Neural cell (in vitro differentiated cells): ENCODE results near the gene HOXA4. TPM values are rescaled to one million over a fixed set of nuclear protein-coding genes. Genes with fewer than 3 reads are reported as not detected.

Experiments used
- H2AFZ ChIP-seq: fragments of 200-600, 300-800 bp; sonication (generic), shearing (Covaris generic); 2 replicates; pipeline ENCODE4 v1.6.0; 2014; ENCODE audit warnings: low read depth, mild to moderate bottlenecking, antibody characterized with exemption, low read length, moderate library complexity
- H3F3A ChIP-seq: fragments of 200-600 bp; shearing (Covaris generic); 2 replicates; pipeline ENCODE4 v1.6.1; 2016; ENCODE audit warnings: mild to moderate bottlenecking, moderate library complexity, mixed read lengths, antibody characterized with exemption, low read length; ENCODE audit not compliant: insufficient read depth, poor library complexity, severe bottlenecking
- H3K27ac ChIP-seq: fragments of 200-600, 300-800 bp; sonication (generic), shearing (Covaris generic); 2 replicates; pipeline ENCODE4 v1.5.1; 2014; ENCODE audit warnings: mild to moderate bottlenecking, low read length, moderate library complexity
- H3K27me3 ChIP-seq: fragments of 300-800, 200-600 bp; sonication (generic), shearing (Covaris generic); 2 replicates; pipeline ENCODE4 v1.6.0; 2014; ENCODE audit warnings: mild to moderate bottlenecking, low read depth, low read length, moderate library complexity; ENCODE audit not compliant: insufficient read depth
- H3K36me3 ChIP-seq: fragments of 300-800, 200-600 bp; sonication (generic), shearing (Covaris generic); 2 replicates; pipeline ENCODE4 v1.5.1; 2014; ENCODE audit warnings: mild to moderate bottlenecking, antibody characterized with exemption, low read length, moderate library complexity; ENCODE audit not compliant: insufficient read depth
- H3K4me2 ChIP-seq: fragments of 300-800, 200-600 bp; sonication (generic), shearing (Covaris generic); 2 replicates; pipeline ENCODE4 v1.6.0; 2014; ENCODE audit warnings: mild to moderate bottlenecking, low read length
- H3K4me3 ChIP-seq: fragments of 300-800, 200-600 bp; sonication (generic), shearing (Covaris generic); 2 replicates; pipeline ENCODE4 v1.5.1; 2014; ENCODE audit warnings: mild to moderate bottlenecking, low read length, moderate library complexity
- H3K79me2 ChIP-seq: fragments of 200-600 bp; shearing (Covaris generic); replicated peaks from 2 replicates; pipeline ENCODE4 v1.6.0; 2014; ENCODE audit warnings: mild to moderate bottlenecking, low read length, moderate library complexity; ENCODE audit not compliant: insufficient read depth
- H3K9ac ChIP-seq: fragments of 300-800, 200-600 bp; sonication (generic), shearing (Covaris generic); 2 replicates; pipeline ENCODE4 v1.6.1; 2016; ENCODE audit warnings: mild to moderate bottlenecking, low read length, mixed read lengths
- H3K9me2 ChIP-seq: fragments of 200-600 bp; shearing (Covaris generic); 2 replicates; pipeline ENCODE4 v1.6.1; 2016; ENCODE audit warnings: mild to moderate bottlenecking, low read length, mixed read lengths; ENCODE audit not compliant: insufficient read depth
- H3K9me3 ChIP-seq: fragments of 200-600, 300-800 bp; sonication (generic), shearing (Covaris generic); 2 replicates; pipeline ENCODE4 v1.6.1; 2016; ENCODE audit warnings: mild to moderate bottlenecking, mixed run types, low read length, moderate library complexity, mixed read lengths
- H4K20me1 ChIP-seq: fragments of 200-600 bp; shearing (Covaris generic); 2 replicates; pipeline ENCODE4 v1.6.1; 2016; ENCODE audit warnings: mild to moderate bottlenecking, mixed run types; ENCODE audit not compliant: insufficient read depth
- EP300 ChIP-seq: fragments of 450-650 bp; conservative IDR thresholded peaks from 2 replicates; pipeline ENCODE4 v1.6.1; 2014; ENCODE audit warnings: antibody characterized with exemption, mild to moderate bottlenecking, moderate library complexity; ENCODE audit not compliant: poor library complexity, severe bottlenecking
- EZH2 ChIP-seq: fragments of 200-600, 300-800 bp; shearing (Covaris generic), sonication (generic); IDR thresholded peaks from 2 replicates; pipeline ENCODE4 v1.6.1; 2014; ENCODE audit warnings: antibody characterized with exemption, low read length, borderline replicate concordance, mild to moderate bottlenecking; ENCODE audit not compliant: insufficient read depth, poor library complexity, severe bottlenecking
- MXI1 ChIP-seq: fragments of 450-650 bp; conservative IDR thresholded peaks from 2 replicates; pipeline ENCODE4 v1.6.1; 2014; ENCODE audit warnings: antibody characterized with exemption, mild to moderate bottlenecking; ENCODE audit not compliant: poor library complexity, severe bottlenecking
- POLR2AphosphoS5 ChIP-seq: IDR thresholded peaks from 2 replicates; pipeline ENCODE4 v1.6.1; 2012
- RAD21 ChIP-seq: fragments of 450-650 bp; conservative IDR thresholded peaks from 2 replicates; pipeline ENCODE4 v1.6.1; 2014; ENCODE audit warnings: antibody characterized with exemption, mild to moderate bottlenecking, moderate library complexity
- SMC3 ChIP-seq: fragments of 450-650 bp; conservative IDR thresholded peaks from 2 replicates; pipeline ENCODE4 v1.6.1; 2014; ENCODE audit warnings: antibody characterized with exemption, mild to moderate bottlenecking, moderate library complexity; ENCODE audit not compliant: poor library complexity
- TAF1 ChIP-seq: IDR thresholded peaks from 2 replicates; pipeline ENCODE4 v1.6.1; 2012; ENCODE audit warnings: low read depth
- polyA plus RNA-seq: library from polyadenylated mRNA; depleted of rRNA; stranded (reverse); fragments of >200 nt; gene quantifications from 2 replicates; pipeline ENCODE4 v1.2.3, GENCODE V29; 2014
- TF ChIP-seq, protein P1 (sequence below): IDR thresholded peaks from 2 replicates; pipeline ENCODE4 v1.6.1; 2012; ENCODE audit warnings: borderline replicate concordance
- TF ChIP-seq, protein P2 (sequence below): fragments of 450-650 bp; IDR thresholded peaks from 2 replicates; pipeline ENCODE4 v1.5.1; 2014; ENCODE audit warnings: antibody characterized with exemption, mild to moderate bottlenecking, moderate library complexity; ENCODE audit not compliant: poor library complexity, severe bottlenecking

HOXA4 gene
- polyA plus RNA-seq, 1 donor from 2014 or later, result not detected

DNA sequence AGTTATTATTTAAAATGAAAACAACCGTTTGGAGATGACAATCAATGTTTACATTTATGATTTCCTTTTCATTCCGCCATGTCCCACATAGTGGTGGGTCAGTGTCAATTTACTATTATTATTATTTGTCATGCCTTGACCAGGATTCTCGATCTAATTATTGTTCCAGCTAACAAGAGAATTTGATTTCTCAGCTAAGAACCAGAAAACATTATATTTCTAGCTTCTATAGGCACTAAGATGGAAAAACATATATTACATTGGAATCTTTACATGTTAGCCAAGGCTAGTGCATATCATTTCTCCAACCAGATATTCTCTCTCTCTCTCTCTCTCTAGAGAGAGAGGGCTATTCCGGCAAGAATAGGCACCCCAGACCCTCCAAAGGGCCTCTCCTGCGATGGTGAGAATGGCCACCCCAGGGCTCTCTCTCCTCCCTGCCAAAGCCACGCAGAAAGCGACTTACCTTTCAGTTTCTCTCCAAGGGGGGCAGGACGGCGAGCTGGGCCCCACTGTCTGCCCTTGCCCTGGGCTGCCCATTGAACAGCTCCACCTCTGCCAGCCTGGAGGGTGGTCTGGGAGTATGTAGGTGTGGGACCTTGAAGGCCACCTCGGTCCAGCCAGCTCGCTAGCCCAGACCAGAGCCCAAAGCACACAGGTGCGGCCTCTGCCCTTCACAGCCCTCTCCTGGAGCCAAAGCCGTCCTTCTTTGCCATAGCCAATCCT, 19.4 kb upstream of the HOXA4 start:
- H3K4me3 ChIP-seq, result no peak overlapping the region

DNA sequence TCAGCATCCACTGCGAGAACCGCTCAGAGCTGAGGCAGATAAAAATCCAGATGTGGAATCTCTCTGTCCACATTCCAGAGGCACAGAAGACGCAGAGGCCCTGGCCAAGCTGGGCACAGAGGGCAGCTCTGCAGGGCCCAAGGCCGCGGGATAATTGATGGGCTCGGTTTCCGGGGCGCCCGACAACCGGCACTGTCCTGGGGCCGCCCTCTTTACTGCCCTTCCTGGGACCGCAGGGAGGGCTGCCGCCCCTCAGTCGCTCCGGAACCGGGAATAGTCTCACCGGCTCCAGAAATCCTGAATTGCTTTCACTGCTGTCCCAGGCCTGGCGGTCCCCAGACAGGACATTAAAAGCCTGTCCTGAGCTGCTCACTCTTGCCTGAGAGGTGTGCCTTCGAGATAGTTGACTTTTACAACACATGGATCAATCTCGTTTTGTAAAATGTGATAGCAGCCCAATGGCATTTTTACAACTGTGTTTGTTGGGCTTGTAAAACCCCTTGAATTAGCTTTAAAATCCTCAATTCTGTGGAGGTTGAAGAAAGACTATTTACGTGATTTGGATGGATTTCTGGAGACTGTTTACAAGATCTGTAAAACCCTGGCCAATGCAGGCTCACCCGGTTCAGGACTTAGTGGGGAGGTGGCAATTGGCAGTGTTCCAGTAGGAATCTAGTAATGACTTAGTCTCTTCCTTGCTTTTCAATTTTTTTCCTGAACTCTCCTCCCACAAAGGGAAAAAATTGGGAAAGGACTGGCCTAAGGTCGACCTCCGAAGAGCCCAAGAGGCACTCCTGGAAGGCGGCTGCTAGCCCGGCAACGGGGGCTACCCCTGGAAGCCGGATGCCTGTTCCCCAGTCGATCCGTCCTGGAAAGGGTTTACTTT, 18.4 kb upstream of the HOXA4 start:
- H3K27me3 ChIP-seq, result peaks cover 100% of the 10 kb centered on the region
- no peaks in the 10 kb centered on the region for H3K36me3 ChIP-seq
- H3F3A ChIP-seq, result no peaks in the 10 kb centered on the region
- no peak overlapping the region for H3K4me2 ChIP-seq
- no peaks in the 10 kb centered on the region for H3K79me2 ChIP-seq
- H3K4me3 ChIP-seq, result no peak overlapping the region
- no peak overlapping the region for H2AFZ ChIP-seq
- H3K9me3 ChIP-seq, result peaks cover 37% of the 10 kb centered on the region
- TF ChIP-seq POLR2AphosphoS5 (no peak), TAF1 (no peak), EP300 (no peak), EZH2 (no peak), RAD21 (no peak), SMC3 (no peak), MXI1 (no peak)
- TF ChIP-seq, protein P1, sequence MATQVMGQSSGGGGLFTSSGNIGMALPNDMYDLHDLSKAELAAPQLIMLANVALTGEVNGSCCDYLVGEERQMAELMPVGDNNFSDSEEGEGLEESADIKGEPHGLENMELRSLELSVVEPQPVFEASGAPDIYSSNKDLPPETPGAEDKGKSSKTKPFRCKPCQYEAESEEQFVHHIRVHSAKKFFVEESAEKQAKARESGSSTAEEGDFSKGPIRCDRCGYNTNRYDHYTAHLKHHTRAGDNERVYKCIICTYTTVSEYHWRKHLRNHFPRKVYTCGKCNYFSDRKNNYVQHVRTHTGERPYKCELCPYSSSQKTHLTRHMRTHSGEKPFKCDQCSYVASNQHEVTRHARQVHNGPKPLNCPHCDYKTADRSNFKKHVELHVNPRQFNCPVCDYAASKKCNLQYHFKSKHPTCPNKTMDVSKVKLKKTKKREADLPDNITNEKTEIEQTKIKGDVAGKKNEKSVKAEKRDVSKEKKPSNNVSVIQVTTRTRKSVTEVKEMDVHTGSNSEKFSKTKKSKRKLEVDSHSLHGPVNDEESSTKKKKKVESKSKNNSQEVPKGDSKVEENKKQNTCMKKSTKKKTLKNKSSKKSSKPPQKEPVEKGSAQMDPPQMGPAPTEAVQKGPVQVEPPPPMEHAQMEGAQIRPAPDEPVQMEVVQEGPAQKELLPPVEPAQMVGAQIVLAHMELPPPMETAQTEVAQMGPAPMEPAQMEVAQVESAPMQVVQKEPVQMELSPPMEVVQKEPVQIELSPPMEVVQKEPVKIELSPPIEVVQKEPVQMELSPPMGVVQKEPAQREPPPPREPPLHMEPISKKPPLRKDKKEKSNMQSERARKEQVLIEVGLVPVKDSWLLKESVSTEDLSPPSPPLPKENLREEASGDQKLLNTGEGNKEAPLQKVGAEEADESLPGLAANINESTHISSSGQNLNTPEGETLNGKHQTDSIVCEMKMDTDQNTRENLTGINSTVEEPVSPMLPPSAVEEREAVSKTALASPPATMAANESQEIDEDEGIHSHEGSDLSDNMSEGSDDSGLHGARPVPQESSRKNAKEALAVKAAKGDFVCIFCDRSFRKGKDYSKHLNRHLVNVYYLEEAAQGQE, result no peak
- TF ChIP-seq, protein P2, sequence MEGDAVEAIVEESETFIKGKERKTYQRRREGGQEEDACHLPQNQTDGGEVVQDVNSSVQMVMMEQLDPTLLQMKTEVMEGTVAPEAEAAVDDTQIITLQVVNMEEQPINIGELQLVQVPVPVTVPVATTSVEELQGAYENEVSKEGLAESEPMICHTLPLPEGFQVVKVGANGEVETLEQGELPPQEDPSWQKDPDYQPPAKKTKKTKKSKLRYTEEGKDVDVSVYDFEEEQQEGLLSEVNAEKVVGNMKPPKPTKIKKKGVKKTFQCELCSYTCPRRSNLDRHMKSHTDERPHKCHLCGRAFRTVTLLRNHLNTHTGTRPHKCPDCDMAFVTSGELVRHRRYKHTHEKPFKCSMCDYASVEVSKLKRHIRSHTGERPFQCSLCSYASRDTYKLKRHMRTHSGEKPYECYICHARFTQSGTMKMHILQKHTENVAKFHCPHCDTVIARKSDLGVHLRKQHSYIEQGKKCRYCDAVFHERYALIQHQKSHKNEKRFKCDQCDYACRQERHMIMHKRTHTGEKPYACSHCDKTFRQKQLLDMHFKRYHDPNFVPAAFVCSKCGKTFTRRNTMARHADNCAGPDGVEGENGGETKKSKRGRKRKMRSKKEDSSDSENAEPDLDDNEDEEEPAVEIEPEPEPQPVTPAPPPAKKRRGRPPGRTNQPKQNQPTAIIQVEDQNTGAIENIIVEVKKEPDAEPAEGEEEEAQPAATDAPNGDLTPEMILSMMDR, result no peak
- no peaks in the 10 kb centered on the region for H4K20me1 ChIP-seq
- H3K9ac ChIP-seq, result no peak overlapping the region
- no peak overlapping the region for H3K27ac ChIP-seq
- no peaks in the 10 kb centered on the region for H3K9me2 ChIP-seq

More for the DNA sequence above, 19.4 kb upstream of the HOXA4 start:
- H3K79me2 ChIP-seq, result no peaks in the 10 kb centered on the region
- H3F3A ChIP-seq, result no peaks in the 10 kb centered on the region
- H3K9me3 ChIP-seq, result peaks cover 27% of the 10 kb centered on the region
- TF ChIP-seq, protein P2, result no peak
- no peak for TF ChIP-seq RAD21
- TF ChIP-seq MXI1, result no peak
- no peak for TF ChIP-seq EP300
- peaks cover 100% of the 10 kb centered on the region for H3K27me3 ChIP-seq
- H3K9me2 ChIP-seq, result no peaks in the 10 kb centered on the region
- no peak overlapping the region for H3K27ac ChIP-seq
- H3K36me3 ChIP-seq, result no peaks in the 10 kb centered on the region
- H3K4me2 ChIP-seq, result no peak overlapping the region
- H2AFZ ChIP-seq, result no peak overlapping the region
- H4K20me1 ChIP-seq, result no peaks in the 10 kb centered on the region
- no peak overlapping the region for H3K9ac ChIP-seq
